Gastroesophageal sphincter (tissue), 4 donors: ENCODE measurements around the gene CALR3. TPM values are rescaled to one million over a fixed set of nuclear protein-coding genes. Genes with fewer than 3 reads are reported as not detected.

ENCODE experiments used
- ATAC-seq: fragments of 150-250 bp; one replicate; pipeline ENCODE4 v1.9.1; 2016; ENCODE audit warnings: mild to moderate bottlenecking, moderate library complexity
- H3K27ac ChIP-seq, 4 donors: fragments of 200-600 bp; sonication (generic) in 3 of 4; 1 replicate in 3 of 4; 2 replicates in 1 of 4; pipeline ENCODE4 v1.5.1; 2016 to 2019
- H3K27me3 ChIP-seq: fragments of 200-600 bp; sonication (generic); one replicate; pipeline ENCODE4 v1.5.1; 2019
- H3K36me3 ChIP-seq, 2 donors: fragments of 200-600 bp; sonication (generic); one replicate each; pipeline ENCODE4 v1.5.1; 2019; ENCODE audit warnings: control low read depth in 1 of 2
- H3K4me1 ChIP-seq, 3 donors: fragments of 200-600 bp; sonication (generic); 1 replicate in 2 of 3; 2 replicates in 1 of 3; pipeline ENCODE4 v1.5.1; 2016 to 2019; ENCODE audit warnings: control low read depth in 2 of 3
- H3K4me3 ChIP-seq, 2 donors: fragments of 200-600 bp; sonication (generic); one replicate each; pipeline ENCODE4 v1.5.1; 2019; ENCODE audit warnings: mild to moderate bottlenecking in 1 of 2, moderate library complexity in 1 of 2
- H3K9me3 ChIP-seq, 3 donors: fragments of 200-600 bp; sonication (generic); one replicate each; pipeline ENCODE4 v1.5.1; 2017 to 2019; ENCODE audit warnings: control low read depth in 2 of 3
- EP300 ChIP-seq: sonication (generic); formaldehyde crosslinking; IDR thresholded peaks from one replicate; pipeline ENCODE4 v1.6.1; 2017; ENCODE audit warnings: antibody characterized with exemption, mild to moderate bottlenecking
- POLR2A ChIP-seq, 2 donors: fragments of 450-650 bp; IDR thresholded peaks; one replicate each; pipeline ENCODE4 v1.6.1; 2017; ENCODE audit warnings: antibody characterized with exemption in 2 of 2, mild to moderate bottlenecking in 2 of 2, moderate library complexity in 1 of 2
- POLR2AphosphoS5 ChIP-seq: sonication (generic); formaldehyde crosslinking; IDR thresholded peaks from one replicate; pipeline ENCODE4 v1.6.1; 2017; ENCODE audit warnings: antibody characterized with exemption
- WGBS, 2 donors: methylation state at CpG; one replicate each; pipeline ENCODE4 v1.1.5; 2018; ENCODE audit warnings: low coverage in 1 of 2; 5-methylcytosine and 5-hydroxymethylcytosine counted together
- total RNA-seq, 4 donors: library from RNA; depleted of rRNA; stranded (reverse); fragments of >200 nt; gene quantifications; one replicate each; pipeline ENCODE4 v1.1.0, GENCODE V29; 2016
- TF ChIP-seq, protein P1 (sequence below), 4 experiments: fragments of 200-600 bp in 2 of 4; fragments of 450-650 bp in 2 of 4; sonication (generic) in 1 of 4; IDR thresholded peaks; one replicate each; pipeline ENCODE4 v1.5.1; 2017 to 2019; ENCODE audit warnings: antibody characterized with exemption in 4 of 4, mild to moderate bottlenecking in 2 of 4, moderate library complexity in 2 of 4

CALR3 gene
- total RNA-seq, 4 donors from 2014 or later = not detected

DNA sequence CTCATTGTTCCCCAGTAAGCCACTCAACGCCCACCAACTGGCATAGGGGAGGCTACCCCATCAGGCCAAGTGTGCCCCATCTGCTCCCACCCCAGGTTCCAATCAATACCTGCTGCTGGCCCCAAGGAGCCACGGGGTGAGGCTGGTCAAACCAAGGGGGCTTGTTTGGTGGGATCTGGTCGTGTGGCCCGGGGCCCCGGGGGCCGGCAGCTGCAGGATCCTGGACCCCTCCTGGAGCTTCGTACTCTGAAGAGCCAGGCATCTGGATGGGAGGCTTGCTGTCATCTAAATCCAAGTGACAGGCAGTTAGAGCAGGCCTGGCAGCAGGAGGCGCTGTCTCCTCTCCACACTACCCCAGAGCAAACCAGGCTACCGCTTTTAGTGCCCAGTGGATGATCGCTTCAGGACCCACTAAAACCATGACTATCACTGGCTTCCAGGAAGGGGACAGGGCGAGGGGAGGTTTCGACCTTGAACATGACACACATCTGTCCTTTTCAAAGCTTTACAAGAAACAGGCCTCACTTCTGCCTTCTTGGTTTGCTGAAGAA, 32.1 kb upstream of the CALR3 start:
- Histone ChIP-seq H3K27me3 (no peaks in the 10 kb centered on the region), H3K27ac (no peak overlapping the region), H3K36me3 (peaks cover 0 to 100% of the 10 kb centered on the region in 2 donors), H3K4me1 (no peaks in the 10 kb centered on the region), H3K4me3 (no peak overlapping the region), H3K9me3 (no peaks in the 10 kb centered on the region)
- WGBS, 2 donors = 79 to 80% methylated on average over 3 to 5 of the region's 12 CpGs
- TF ChIP-seq, protein P1, sequence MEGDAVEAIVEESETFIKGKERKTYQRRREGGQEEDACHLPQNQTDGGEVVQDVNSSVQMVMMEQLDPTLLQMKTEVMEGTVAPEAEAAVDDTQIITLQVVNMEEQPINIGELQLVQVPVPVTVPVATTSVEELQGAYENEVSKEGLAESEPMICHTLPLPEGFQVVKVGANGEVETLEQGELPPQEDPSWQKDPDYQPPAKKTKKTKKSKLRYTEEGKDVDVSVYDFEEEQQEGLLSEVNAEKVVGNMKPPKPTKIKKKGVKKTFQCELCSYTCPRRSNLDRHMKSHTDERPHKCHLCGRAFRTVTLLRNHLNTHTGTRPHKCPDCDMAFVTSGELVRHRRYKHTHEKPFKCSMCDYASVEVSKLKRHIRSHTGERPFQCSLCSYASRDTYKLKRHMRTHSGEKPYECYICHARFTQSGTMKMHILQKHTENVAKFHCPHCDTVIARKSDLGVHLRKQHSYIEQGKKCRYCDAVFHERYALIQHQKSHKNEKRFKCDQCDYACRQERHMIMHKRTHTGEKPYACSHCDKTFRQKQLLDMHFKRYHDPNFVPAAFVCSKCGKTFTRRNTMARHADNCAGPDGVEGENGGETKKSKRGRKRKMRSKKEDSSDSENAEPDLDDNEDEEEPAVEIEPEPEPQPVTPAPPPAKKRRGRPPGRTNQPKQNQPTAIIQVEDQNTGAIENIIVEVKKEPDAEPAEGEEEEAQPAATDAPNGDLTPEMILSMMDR (IDR thresholded peaks at IDR 0.05) = no peak
- TF ChIP-seq POLR2A (IDR thresholded peaks at IDR 0.05) (no peak), POLR2AphosphoS5 (no peak), EP300 (no peak)
- no peak for ATAC-seq

DNA sequence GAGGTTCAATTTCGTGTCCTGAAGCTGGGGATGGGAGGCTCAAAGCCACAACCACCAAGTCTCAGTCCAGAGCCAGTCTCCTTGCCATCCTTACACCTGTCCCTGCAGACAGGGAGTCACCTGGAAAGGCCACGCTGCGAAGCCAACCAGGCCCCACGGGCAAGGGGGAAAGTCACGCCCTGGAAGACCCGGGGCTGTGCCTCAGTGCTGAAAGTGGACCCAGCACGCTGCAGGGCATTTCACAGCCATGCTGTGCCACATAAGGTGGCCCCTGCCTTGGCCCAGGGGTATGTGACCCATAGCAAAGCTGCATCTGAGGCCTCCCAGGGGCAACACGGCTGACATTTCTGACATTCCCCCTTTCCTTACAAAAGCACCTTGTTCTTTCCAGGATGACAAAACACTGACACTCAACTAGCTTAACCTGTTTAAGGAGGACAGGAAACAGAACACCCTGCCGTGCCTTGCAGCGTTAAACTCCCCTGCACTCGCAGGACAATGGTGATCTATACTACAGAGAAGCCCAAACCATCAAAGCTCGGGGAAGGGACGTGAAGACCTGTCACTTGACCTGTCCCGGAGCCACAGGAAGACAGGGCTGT, 31.5 kb upstream of the CALR3 start:
- Histone ChIP-seq H3K27ac (no peak overlapping the region), H3K27me3 (no peaks in the 10 kb centered on the region), H3K4me1 (no peaks in the 10 kb centered on the region), H3K36me3 (peaks cover 0 to 100% of the 10 kb centered on the region in 2 donors), H3K4me3 (no peak overlapping the region), H3K9me3 (no peaks in the 10 kb centered on the region)
- 0% methylated on average over 1 of the region's 14 CpGs; no CpG with 5 or more reads in 1 of the 2 donors for WGBS, 2 donors
- ATAC-seq = no peak
- TF ChIP-seq POLR2AphosphoS5 = no peak
- TF ChIP-seq EP300 = no peak
- TF ChIP-seq, protein P1 (IDR thresholded peaks at IDR 0.05) = no peak
- TF ChIP-seq POLR2A (IDR thresholded peaks at IDR 0.05) = no peak

DNA sequence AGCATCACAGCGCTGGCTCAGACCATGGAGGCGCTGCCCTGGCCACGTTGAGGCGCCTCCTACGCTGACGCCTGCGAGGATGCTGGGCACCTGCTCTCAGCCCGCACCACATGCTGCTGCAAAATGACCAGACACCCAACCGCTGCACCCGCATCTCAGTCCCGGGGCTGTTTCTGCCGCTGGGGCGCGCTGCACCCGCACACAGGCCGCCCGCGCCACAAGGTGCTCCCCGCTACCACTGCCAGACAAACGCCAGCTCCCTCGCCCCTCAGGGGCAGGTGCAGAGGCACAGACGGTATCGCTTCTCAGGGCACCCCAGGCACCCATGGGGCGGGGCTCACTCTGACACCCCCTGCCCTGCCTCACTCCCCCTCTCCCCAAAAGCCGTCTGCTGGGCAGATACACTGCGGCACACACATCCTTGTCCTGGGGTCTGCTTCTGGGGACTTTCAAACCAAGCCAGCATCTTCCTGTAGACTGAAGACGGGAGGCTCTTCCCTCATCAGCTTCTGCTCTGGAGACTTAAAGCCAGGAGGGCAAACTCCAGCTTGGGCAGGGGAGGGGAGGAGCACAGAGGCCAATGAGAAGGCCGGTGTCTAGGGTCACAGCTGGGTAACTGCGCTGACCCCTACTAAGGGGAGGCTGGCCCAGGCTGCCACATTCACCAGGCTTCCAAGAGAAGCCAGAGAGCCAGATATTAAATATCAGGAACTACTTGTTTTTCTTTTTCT, 29.9 kb upstream of the CALR3 start:
- ATAC-seq = no peak
- H3K36me3 ChIP-seq = peaks cover 0 to 100% of the 10 kb centered on the region in 2 donors
- WGBS, 2 donors = 80 to 100% methylated on average over 2 to 3 of the region's 29 CpGs
- H3K27me3 ChIP-seq = no peaks in the 10 kb centered on the region
- TF ChIP-seq, protein P1 (IDR thresholded peaks at IDR 0.05) = no peak
- TF ChIP-seq EP300 (no peak), POLR2A (IDR thresholded peaks at IDR 0.05) (no peak), POLR2AphosphoS5 (no peak)
- no peaks in the 10 kb centered on the region for H3K4me1 ChIP-seq
- H3K4me3 ChIP-seq = no peak overlapping the region
- no peaks in the 10 kb centered on the region for H3K9me3 ChIP-seq
- H3K27ac ChIP-seq = no peak overlapping the region

DNA sequence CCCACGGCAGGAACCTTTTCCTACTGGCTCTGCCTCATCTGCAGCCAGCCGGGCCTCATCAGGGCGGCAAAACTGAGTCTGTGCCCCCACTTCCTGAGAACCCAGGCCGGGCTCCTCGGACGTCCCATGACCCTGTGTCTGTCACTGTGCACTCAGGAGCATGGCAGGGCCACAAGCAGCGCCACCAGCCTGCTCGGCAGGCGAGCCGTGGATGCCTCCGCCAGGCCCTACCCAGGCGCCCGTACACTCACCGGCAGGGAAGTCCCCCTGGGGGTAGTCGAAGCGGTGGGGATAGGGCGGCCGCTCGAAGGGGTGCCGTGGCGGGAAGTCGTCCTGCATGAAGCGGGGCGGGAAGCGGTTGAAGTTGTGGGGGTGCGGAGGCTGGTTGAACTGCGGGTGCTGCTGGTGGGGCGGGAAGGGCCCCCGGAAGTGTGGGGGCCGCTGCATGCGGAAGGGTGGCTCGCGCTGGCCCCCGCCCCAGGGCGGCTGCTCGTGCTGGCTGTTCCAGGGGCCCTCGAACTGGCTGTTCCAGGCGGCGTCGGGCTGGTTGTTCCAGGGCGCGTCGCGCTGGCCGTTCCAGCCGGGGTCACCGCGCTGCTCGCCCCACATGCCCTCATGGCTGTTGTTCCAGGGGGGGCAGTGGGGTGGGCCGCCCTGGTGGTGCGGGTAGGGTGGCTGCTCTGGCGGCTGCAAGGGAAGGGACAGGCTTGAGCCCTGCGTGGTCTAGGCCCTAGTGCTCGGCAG, 29.2 kb upstream of the CALR3 start:
- ATAC-seq = no peak
- Histone ChIP-seq H3K4me1 (no peaks in the 10 kb centered on the region), H3K36me3 (peaks cover 0 to 100% of the 10 kb centered on the region in 2 donors), H3K27me3 (no peaks in the 10 kb centered on the region), H3K27ac (no peak overlapping the region), H3K4me3 (no peak overlapping the region), H3K9me3 (no peaks in the 10 kb centered on the region)
- no peak for TF ChIP-seq POLR2AphosphoS5
- TF ChIP-seq POLR2A (IDR thresholded peaks at IDR 0.05) = no peak
- TF ChIP-seq EP300 = no peak
- TF ChIP-seq, protein P1 (IDR thresholded peaks at IDR 0.05) = no peak
- 80 to 83% methylated on average over 1 to 6 of the region's 54 CpGs for WGBS, 2 donors
